ENCODE data around the gene FDXR. TPM values are rescaled to one million over a fixed set of nuclear protein-coding genes. Genes with fewer than 3 reads are reported as not detected.

FDXR gene
- total RNA-seq, 1 donor from 2014 or later, result 5.2 TPM

DNA sequence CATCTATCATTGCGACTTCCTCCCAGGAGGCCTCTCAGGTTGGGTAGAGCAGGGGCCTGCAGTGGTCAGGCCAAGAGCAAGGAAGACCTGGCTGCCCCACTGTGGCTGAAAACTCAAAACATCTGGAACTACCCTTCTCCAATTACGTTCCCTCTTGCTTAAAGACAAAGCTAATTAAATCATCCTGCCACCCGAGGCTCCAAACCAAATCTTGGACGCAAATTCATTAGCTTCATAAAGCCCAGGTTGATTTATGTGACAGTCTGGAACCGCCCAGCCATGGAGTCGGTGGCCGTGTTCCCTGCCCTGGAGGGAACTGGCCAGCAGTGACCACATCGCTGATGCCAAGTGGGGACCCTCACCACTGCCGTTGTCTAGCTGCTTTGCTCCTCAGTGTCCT lies 34.5 kb downstream of the FDXR start:
- no peak for DNase-seq (ENCODE audit: low spot score)

DNA sequence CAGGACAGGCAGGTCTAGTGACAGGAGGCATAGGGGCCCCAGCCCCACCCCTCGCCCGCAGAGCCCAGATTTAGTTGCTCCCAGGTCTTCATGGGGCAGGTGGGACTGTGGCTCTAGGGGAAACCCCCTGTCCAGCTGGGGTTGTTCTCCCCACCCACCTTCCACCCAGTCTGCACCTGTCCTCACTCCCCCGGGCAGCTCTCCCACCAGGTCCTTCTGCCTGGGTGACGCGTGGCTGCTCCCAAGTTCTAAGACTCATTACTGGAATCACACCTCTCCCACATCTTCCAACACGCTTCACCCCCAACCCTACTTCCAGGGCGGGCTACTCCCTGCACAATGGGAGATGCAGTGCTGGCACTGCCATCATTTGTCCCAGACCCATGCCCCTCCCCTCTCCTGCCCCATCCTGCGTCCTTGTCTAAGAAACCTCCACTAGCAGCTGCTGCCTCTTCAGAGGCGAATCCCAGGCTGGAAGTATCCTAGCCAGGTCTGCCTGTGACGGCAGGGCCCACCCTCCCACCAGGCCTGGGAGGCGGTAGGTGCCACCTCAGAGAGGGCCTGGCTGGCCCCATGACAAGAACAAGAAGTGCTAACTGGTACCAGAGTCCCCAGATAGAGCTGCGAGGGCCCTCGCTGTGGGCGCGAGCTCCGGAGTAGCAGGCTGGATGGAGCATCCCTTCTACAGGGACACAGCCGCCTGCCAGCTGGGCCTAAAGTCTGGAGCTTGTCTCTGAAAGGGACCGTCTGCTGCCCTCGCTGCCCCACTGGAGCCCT lies 35.9 kb downstream of the FDXR start:
- no peak for DNase-seq (ENCODE audit: low spot score)

DNA sequence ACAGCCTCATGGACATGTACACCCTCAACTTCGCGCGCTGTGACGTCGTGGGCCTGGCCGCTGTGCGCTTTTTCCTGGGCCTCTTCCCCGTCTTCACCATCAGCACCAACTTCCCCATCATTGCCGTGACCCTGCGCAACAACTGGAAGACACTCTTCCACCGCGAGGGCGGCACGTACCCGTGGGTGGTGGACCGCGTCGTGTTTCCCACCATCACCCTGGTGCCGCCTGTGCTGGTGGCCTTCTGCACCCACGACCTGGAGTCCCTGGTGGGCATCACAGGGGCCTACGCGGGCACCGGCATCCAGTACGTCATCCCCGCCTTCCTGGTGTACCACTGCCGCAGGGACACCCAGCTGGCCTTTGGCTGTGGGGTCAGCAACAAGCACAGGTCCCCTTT lies 36.6 kb downstream of the FDXR start:
- DNase-seq (ENCODE audit: low spot score), result no peak

DNA sequence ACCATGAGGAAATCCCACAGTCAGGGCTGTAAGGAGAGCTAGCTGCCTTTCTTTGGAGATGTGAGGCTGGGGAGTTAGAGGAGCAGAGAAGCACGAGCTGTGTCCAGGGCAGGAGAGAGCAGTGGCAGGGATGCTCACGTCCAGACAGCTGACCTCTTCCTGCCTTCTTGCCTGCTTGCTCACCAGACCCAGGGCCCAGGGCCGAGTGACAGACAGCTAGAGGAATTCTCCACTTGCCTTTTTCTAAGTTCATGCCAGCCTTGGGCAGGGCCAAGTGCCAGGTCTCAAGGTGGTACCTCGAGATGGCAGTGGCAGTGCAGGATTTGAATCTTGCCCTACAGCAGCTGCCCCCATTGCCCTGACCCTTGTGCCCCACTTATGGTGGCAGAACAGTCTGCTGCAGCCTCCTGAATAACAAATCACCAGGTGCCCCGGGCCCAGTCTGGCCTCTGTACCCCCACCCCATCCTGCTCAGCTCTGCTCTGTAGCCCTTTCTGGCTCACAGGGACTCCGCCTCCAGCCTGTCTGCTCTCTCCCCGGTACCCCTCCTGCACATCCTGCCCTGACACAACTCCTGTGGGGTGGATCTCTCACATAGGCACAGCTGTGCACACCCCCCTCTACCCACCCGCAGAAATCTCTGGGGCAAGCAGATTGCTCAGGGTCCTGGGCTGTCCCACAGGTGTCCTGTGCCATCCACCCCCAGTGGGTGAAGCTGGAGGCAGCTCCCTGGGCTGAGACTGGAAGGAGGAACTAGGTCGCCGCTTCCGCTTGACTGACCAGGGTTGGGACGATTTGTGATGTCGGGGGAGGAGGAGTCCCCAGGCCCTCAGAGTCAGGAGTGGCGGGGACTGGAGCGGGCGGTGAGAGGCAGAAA lies 39.1 kb downstream of the FDXR start:
- DNase-seq (ENCODE audit: low spot score), result no peak

DNA sequence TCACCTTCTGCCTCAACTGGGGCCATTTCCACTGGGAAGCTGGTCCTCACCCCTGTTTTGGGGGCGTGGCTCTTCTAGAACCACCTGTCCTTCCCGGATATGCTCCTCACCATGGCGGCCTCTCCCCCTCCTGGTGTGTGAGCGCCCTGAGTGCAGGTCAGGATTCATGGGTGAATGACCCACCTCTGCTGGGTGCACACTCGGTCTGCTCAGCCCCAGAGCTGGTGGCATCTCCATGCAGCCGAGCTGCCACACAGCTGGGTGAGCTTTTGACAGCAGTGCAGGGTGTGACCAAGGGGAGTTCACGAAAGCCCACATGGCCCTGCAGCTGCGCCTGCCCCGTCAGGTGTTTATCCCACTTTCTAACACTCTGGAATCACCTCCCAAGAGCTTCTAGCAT lies 40.4 kb downstream of the FDXR start:
- DNase-seq (ENCODE audit: low spot score), result no peak

DNA sequence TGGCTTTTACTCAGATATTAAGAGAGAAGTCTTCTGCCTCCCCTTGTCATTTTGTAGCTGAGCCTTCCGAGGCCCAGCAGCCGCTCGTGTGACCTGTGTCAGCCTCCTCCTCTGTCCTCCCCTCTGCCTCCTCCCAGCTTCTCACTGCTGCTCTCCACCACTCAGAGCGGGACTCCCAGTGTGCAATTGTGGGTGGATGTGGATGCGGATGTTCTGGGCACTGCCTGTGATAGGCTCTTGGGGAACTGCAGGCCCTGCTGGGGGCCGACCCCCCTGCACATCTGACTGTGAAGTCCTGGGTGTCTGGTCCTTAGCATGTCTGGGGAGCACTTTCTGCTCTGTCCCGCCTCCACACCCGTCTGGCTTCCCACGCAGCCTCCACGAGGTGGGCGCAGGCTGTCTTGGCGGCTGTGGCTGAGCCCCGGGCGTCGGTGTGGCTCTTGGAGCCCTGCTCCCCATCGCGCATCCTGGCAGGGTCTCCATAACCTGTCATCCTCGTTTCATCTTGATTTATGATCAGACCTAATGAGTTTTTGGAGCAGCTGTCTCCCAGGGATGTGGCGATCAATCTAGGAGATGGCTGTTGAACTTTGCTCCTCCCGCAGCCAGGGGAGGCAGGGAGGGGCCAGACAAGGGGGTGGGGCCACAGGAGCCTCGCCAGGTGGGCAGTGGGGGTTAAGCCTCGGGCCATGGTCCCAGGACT lies 41.2 kb downstream of the FDXR start:
- DNase-seq (ENCODE audit: low spot score), result no peak

DNA sequence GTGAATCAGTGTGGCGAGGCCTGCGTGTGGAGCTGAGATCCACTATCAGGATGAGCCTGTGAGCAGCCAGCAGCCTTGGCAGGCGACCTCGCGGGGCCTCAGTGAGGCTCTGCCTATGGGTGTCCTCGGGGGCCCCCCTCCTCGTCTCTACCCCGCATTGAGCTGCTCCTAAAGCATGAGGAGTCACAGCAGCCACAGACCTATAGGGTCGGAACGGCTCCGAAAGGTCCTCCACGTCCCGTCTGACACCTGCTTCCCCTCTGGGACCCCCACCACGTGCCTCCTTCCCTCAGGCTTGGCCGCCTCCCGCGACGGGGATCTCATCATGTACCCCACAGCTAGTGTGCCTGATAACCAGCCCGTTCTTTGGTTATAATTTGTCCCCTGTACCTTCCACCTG lies 41.9 kb downstream of the FDXR start:
- no peak for DNase-seq (ENCODE audit: low spot score)

DNA sequence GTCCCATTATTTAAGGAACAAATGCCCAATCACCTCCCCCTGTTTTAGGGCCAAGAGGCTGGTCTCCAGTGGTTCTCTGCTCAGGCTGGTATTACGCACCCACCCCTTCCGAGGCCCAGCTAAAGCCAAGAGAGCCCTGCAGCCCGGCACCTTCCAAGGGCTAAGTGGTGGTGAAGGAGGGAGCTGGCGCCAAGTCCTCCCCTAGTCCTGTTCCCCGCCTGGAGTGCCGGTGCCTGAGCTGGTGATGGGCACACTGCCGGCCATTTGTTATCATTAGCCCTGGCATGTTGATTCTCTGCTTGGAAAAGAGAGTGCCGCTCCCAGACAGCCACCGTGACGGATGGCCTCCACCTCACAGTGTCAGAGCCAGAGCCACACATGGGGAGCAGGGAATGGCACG lies 45.0 kb downstream of the FDXR start:
- no peak for DNase-seq (ENCODE audit: low spot score)

DNA sequence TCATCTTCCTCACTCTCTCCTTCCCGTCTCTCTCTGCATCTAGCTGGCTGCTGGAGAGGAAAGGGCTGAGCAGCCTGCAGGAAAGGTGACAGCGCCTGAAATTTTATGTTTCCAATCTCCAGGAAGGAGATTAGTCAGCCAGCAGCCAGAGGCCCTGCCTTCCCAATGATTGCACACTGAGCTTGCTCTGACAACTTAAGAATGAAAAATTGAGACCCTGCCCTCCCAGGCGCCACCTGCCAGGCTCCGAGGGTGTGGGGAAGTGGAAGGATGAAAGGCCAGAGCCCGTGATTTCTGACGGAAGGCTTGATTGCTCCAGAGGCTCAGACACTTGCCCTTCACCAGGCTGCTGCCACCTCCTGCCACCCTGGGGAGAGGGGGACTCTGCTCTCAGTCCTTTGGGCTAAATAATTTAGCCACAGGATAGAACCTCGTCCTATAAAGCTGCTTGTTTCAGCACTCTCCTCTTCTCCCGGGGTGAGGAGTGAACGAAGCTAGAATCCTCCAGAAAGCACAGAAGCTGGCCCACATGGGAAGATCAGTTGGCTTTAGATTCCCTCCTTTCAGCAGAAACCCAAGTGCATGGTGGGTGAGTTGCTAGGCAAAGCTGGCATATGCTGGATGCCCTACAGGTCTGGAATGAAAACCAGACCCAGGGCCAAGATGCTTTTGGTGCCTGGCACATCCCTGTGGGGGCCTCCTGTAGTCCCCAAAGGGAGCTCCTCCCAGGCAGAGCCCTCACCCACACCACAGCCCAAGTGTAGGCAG lies 46.7 kb downstream of the FDXR start:
- DNase-seq (ENCODE audit: low spot score), result no peak

DNA sequence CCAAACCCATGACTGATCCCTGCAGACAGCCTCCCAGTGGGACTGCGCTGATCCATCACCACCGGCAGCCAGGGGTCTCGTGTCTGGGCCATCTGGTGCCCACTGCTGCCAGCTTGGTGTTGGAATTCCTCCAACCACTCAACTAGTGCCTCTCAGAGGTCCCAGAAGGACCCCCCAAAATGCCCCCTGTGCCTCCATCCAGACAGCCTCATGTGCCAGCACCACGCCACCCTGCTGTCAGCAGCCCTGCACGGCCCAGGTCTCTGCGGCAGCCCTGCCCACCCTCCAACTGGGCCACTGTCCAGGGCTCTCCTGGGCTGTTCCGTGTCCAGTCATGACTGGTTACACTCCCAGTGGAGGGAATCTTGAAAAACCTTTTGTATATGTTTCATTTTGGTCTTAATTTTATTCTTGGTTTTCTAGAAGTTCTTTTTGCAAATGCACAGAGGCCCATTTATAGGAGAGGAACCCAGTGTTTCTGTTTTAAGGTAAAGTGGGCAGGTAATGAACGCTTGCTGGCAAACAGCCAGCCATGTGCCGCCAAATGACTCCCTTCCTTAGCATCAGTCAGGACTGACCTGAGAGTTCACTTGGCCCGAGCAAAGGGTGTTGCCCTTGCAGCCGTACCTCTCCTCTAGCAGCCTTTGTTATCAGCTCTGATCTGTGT lies 47.7 kb downstream of the FDXR start:
- no peak for DNase-seq (ENCODE audit: low spot score)

DNA sequence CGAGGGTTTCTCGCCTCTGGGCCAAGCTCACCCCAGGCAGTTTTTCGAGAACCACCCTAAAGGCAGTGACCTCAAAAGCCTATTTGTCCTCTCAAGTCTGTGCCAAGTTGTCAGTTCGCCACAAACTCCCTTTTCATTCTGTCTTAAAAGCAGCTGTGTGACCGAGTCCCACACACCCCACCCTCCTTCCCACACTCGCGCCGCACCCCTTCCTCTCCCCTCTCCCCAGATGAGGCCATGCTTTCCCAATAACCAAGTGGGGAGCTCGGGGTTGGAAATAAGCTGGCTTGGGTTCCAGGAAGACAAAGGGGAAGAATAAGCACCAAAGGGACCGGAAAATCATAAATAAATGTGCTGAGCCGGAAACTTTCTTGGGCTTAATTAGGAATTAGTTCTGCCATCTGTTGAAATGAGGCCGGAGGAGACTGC lies 49.8 kb downstream of the FDXR start:
- DNase-seq (ENCODE audit: low spot score), result no peak

DNA sequence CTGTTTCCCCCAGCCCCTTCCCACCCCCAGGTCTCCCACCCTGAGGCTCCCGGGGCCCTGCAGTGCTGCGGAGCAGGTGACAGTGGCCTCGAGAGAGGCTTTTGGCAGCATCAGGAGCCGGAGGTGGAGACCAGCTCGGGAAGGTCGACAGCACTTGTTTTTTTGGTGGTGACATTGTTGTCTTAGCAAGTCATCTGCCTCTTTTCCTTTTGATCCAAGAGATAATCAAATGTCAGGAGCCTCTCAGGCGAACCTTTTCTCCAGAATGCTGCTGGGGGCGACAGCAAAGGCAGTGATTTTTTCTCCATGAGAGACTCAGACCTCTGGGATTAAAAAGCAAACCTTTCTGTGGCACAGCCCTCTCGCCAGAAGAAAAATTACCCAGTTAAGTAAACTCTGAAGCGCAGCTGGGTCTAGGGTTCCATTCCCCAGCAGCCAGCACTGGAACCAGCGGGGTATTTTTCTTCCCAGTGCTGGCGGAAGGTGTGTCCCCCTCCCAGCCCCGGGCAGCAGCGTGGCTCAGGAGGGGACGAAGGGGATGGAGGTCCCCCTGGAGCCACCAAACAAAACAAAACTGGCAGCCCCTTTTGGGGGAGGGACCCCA lies 50.4 kb downstream of the FDXR start:
- DNase-seq (ENCODE audit: low spot score), result no peak

DNA sequence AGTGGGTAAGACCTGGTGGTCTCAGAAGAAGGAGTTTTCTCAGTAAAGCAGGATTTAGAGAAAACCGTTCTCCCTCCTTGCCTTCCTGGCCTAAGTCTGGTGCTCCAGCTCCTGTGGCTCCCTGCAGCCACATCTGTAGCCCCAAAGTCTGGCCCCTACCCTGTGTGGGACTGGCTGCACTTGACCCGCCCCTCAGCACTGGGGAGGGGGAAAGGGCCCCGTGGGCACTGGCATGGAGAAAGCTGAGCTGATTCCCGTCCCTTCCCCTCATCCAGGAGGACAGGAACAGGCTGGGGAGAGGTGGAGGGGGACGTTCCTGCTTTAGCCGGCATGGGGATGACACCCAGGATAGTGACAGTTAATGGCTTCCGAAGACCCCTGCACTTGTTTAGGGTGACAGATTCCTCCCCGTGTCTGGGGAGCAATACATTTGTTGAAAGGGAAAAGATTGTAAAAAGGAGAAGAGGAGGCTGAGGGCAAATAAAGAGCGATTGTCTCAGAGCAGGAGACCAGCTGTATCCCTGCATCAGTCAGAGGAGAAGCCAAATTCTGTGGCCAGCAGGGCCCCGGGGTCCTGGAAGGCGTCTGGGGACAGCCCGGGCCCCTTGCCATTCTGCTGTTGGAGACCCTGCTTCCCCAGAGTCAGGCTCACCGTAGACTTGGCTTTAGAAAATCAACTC lies 51.0 kb downstream of the FDXR start:
- no peak for DNase-seq (ENCODE audit: low spot score)

DNA sequence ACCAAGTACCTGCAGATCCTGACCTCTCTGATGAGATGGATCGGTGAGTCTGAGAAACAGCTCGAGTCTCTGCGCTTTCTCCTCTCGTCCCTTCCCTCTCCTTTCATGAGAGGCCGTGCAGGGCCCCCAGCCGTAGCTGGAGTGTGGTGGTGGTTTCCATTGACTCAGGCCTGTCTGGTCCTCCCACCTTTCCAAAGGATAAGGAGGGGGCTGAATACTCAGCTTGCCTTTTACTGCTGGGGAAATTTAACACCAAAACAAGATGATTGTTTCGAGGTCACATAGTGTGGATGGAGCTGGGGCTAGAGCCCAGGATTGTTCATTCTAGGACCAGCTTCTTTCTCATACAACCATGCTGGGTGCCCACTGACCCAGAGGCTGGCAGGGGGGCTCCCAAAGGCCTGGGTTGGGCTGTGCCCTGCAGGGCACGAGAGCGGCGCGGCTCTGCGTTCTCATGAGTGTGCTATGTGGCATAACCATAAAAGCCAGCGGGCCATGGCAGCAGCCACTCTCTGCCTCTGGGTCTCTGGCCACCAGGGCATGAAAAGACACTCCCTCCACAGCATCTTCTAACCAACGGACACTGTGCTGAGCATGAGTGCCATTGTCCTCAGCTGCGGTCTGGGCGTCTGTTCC lies 52.9 kb downstream of the FDXR start:
- DNase-seq (ENCODE audit: low spot score), result no peak

DNA sequence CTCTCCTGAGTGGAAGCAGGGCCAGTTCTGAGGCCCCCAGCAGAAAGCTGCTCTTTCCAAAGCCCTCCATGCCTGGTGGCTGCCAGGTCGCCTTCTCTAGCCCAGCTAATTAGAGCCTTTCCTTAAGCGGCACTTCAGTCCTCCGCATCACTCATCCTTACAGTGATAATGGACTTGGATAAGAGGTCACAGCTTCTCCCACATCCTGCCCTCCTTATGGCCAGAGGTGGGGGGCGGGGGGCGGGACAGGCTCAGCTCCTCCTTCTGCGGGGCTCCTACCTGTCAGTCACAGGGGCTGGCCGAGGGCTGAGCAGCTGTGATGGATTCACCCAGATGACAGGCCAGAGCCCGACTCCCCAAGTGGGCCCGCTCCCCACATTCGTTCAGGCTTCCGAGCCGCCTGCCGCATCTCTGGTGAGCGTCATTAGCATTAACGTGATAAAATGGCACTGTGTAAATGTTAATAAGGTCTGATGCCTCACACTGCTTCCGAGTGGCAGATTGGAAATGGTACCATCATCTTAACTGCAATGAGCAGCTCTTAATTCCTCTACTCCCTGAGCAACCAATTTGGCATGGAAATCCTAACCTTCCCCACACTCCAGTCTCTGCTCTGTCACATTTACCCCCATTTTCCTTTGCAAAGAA lies 54.4 kb downstream of the FDXR start:
- no peak for DNase-seq (ENCODE audit: low spot score)

DNA sequence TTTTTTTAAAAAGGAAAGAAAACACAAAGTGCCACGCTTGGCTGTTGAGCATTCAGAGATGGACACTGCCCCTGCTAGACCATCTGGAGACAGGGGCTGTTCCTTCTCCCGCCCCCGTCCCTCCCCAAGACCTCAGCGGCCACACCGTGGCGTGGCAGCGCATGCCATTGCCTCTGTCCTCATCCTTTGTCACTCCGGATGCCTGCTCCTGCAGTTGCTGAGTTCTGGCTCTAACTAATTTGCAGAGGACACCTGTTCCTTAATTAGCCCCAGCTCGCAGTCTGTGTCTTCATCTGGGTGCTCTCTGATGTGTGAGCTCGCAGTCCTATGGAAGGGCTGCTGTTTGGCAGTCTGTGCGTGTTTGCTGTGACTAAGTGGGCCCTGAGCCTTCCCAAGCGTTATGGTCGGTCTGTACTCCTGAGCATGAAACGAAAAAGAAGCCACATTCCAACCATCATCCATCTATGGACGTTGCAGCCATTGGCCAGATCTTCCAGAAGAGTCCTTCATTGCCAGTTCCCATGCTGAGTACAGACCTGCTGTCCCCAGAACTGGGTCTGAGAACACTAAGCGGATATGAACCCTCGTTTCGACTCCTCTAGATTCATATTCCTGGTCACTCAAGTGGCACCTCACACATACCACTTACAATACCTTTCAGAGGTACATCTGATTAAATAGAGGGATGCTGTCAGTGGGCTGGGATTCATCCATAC lies 55.7 kb downstream of the FDXR start:
- no peak for DNase-seq (ENCODE audit: low spot score)

DNA sequence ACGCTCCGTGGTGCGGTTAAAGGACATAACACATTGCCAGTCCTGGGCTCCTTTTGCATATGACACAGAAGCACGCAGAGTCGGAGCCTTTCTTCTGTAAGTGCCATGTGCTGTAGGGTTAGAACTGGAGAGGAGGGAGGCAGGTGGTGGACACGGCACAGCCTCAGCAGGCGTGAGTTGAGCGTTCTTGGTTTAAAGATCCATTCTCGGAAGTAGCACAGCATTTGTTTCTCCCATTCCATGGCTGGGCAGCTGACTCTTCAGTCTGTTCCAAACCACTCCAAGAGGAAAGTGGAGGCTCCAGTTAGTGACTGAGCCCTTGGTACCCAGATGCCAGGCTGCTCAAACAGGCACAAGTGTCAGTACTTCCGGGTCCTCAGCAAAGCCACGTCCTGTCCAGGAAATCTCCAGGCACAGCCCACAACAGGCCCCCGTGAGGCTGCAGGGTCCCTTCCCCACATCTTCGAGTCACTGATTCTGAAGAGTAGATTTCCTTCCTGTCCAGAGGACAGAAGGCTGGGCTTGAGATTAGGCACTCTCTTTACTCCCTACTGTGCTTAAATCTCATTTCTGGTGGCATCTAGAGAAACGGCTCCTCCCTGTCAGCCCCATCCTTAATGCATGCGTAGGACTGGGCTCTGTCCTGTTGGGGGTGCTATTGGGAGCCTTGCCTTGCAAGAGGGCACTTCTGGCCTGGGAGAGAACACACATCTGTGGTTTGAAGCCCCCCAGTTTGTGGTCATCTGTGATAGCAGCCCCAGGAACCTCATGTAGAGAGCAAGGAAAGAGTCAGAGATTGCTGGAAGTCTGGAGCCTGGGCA lies 57.0 kb downstream of the FDXR start:
- DNase-seq (ENCODE audit: low spot score), result no peak

Data from mesenteric fat pad (tissue), 1 donor.